Ramos (cell line): Measurements from ENCODE around the gene OR10A6.

Experiments
- in situ Hi-C: fragments of 300-500 bp; cut with MboI; formaldehyde crosslinking; loops from one replicate; pipeline ENCODE4 v1.14.3; 2022; ENCODE audit warnings: low sequenced_read_pairs; ENCODE audit not compliant: unreplicated experiment

The OR10A6 gene

DNA sequence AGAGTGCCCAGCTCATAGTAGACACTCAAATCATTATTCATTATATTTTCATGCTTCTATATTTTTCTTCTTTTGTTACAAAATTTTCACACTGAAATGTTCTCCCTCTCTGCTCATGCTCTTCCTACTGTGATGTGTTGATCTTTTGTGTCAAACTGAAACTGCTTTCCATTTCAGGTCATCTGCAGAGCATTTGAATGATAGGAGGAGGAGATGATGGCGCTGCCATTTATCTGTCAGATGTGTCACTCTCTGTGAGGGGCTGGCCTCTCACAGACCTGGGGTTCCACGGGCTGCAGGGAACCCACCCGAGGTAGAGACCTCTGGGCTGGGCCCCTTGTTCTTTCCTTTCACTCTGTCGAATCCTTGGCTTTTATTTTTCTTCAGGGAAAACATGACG is 41.1 kb downstream of the OR10A6 start:
- in situ Hi-C loops: loop anchor here (5.0 to 10.0 kb wide), 2 partner anchors 97 to 205 kb away; partner anchors contain the start of gene EIF3F

GRCh38 chr11:7882860-7883259 is 48.2 kb downstream of the OR10A6 start:
- in situ Hi-C loops: no loop called here
